GM19397 (cell line): Measurements from ENCODE around the gene ENOX2.
"Not testable (repeated sequence)": the region's sequence is repeated elsewhere in the genome, so short reads cannot be mapped to it uniquely, and the experiment has no call there.

Experiments used
- ATAC-seq: cut with Tn5 transposase; IDR thresholded peaks from one replicate; pipeline ENCODE4 v1.9.1; 2021; ENCODE audit warnings: mild to moderate bottlenecking, moderate library complexity; ENCODE audit not compliant: unreplicated experiment

ENOX2 gene

DNA sequence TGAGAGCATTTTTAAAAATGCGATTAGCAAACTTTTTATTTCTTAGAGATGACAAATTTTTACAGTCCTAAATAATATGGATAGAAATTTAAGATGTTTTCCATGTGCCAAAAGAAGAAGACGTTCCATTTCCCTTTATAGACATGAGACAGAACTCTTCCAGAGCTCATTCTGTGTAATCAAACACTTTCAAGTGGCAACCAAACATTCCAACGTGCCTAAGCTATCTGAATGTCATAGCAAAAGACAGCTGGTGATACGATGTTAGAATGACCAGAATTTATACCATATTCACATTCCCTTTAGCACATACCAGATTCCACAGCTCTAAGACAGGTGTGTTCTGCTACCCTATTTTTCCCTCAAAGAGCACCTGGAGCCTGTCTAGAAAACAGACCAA, 133.2 kb downstream of the ENOX2 start:
- no peak for ATAC-seq

GRCh38 chrX:130758072-130758471, 144.9 kb downstream of the ENOX2 start:
- no peak for ATAC-seq

DNA sequence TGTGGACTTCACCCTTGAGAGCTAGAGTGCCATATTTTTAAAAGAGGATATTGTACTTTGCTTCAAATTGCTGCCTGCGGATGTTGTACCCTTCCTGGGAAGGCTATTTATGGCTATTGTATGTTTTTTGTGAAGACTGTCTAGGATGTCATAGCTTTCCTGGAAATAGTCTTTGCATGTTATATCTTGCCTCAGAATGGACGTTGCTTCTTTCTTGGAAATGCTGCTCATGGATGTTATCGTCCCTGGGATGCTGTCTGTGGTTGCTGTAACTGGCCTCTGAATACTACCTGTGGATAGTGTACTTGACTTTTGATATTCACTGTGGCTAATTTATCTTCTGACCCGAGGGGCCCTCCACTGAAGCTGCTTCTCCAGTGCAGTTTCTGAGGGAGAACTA, 146.8 kb downstream of the ENOX2 start:
- no peak for ATAC-seq

- ATAC-seq, result no peak
Measured at GRCh38 chrX:130754353-130754752, 148.7 kb downstream of the ENOX2 start.

DNA sequence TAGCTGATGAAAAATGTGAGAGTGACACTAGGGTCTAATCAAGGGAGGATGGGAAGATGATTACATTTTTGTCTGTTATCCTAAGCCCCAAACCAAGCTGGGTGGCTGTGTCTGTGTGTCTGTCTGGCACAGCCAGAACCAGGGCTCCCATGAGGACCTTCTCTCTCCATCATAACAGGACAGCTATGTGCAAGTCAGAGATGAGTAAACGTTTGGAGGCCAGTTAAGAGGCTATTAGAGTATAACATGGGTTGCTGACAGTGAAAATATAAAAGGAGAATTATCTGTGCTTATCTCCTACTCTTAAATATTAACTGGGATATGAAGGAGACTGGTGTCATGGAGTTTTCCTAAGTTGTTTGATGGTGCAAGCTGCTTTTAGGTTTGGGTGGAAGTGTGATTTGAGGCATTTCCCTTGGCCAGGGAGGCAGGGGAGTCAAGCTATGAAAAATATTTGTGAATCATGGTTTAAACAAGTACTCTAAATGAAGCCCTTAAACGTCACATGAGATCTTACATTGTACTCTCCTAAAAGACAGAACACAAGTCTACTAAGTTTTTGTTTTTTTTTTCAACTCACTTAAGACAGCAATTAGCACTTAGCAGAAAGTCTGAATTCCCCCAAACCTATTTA, 156.2 kb downstream of the ENOX2 start:
- ATAC-seq, result no peak

DNA sequence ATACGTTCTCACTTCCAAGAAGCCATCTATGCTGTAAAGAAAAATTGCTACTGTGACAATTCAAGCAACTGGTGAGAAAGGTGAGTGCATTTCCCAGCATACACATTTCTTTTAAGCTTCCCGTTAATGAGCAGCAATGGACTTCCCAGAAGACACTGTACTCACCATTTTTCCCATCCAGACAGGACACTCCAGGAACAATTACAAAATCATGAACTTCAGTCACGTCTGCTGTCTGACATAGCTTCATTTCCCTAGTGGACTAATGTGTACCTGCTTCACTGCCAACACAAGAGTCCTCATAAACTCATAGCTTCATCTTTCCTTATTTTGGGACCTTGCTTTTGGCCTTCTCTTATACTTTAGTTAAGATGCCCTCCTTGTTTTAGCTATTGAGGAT, 156.9 kb downstream of the ENOX2 start:
- ATAC-seq, result no peak

DNA sequence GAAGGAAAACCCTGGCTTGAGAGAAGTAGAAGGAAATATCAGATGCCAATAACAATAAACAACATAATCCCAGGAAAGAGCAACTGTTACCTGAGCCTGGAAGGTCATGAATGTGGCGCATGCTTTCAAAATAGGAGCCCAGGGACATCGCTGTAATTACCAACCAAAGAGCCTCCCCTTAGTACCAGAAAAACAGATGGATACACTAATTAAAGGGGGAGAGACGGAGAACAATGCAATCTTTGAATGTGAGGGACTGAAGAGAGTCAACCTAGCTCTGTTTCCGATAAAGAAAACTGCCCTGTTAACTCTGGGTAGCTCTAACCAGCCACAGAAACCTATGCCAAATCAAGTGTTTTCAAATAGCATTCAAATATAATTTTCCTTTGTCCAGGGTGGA, 161.4 kb downstream of the ENOX2 start:
- ATAC-seq, result no peak

GRCh38 chrX:130741151-130741550, 161.9 kb downstream of the ENOX2 start:
- no peak for ATAC-seq

DNA sequence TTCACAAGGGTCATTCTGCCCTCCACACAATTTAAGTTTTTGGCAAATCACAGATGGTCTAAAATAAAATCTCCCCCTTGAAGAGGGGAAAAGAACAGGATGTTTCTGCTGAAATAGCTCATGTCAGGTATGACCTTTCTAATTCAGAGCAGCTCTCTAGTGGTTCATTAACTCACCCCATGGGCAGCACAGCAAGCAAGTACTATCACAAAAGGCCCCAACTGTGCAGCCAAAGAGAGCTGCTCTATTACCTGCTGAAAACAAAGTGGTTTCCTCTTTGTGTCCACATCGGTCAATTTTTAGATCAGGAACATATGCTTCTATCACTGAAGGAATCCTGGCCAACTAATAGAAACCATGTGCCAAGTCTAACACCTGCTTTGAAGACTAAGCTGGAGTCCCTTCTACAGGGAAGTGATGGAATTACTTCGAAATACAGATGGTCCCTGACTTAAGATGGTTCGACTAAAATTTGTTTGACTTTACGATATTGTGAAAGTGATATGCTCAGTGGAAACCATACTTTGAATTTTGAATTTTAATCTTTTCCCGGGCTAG, 164.3 kb downstream of the ENOX2 start:
- no peak for ATAC-seq

DNA sequence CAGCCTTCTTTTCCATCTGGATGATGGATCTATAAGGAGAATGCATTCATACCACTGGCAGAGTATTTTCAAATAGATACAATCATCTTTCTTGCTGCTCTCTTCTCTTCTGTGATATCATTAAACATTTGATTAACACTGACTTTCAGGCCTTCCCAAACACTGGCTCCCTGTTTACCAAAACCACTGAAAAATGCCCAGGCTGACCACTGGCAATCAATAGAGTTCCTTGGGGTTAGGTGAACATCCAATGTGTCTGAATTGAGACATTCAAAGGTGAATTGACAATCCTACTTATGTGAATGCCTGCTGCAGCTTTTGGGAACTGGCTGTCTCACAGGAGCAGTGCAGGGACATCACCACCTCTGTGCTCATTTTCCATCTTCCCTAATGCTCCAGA, 168.3 kb downstream of the ENOX2 start:
- no peak for ATAC-seq

DNA sequence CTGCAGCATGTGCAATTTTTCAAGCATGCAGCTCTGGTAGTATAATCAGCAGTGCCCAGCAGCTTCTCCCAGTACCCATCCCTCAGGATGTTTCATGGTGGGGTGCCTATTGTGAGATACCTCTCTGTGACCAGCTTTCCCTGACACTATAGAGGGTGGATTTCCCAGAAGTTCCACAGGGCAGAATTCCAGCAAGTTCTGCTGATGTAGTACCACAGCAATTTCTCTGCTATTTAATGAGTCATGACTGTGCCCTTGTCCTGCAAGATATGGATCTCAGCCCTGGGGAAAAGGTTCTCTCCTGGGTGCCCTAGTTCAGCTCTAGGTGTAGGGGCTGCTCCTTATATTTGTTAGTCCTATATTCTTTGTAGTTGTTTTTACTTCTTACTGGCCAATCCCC, 174.8 kb downstream of the ENOX2 start:
- no peak for ATAC-seq

DNA sequence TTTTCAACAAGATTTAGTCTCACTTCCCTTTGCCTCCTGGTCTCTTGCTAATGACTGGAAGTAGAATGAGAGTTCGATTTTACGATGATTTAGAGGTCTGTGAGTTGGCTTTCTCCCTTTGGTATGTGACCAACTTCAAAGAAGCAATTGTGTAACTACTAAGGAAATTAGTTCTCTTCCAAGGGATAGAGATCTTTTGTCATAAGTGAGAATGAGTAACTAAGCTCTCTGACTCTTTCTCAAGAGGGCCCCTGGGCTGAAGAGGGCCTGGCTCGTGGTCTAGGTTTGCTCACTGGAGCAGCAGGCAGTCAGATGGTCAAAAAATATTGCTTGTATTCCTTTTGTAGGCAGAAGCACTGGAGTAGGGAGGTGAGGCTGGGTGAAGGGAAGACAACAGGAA, 176.3 kb downstream of the ENOX2 start:
- no peak for ATAC-seq

GRCh38 chrX:130725519-130725918, 177.5 kb downstream of the ENOX2 start:
- no peak for ATAC-seq

- ATAC-seq, result no peak
Measured at GRCh38 chrX:130719413-130719812, 183.6 kb downstream of the ENOX2 start.

GRCh38 chrX:130718137-130718536, 184.9 kb downstream of the ENOX2 start:
- no peak for ATAC-seq

DNA sequence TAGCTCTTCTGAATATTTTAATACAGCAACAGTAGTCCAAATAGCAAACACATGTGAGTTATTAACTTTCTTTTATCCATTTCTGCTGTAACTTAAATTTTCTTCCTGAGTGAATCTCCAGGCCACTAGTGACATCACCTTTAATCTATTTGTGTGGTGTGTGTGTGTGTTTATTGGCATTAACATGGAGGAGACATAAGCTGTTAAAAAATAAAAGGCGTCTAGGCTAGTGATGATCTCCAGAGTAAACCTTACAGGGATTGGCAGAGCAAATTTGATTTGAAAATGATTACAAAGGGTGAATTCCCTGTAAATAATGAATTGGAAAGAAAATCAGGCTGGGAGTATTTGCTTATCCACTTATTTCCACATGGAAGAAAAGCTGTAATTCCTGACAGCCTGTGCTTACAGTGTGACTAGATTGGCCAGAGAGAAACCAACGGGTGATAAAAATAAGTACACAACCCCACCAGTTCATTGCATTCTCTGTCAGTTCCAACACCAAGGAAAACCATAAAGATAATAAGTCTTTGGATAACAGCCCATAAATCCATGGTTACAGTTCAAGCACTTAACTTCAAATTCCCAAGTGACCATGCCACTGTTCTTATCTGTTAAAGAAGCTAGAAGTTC, 186.1 kb downstream of the ENOX2 start:
- ATAC-seq, result no peak

DNA sequence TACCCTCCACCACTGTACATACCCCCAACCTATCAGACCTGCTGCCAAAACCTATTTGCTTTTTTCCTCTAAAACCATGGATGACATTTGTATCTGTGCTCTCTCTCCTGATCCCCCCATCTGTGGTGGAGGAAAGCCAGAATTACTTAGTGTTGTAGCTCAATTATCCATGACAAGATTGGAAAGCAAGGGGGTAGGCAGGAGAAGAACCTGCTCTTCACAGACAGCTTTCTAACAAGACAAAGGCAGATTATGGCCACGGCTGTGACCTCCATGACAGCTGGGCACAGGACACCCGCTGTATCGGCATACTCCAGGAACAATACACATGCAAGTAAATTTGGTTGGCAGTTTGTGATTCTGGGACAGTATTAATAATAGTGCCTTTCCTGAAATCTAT, 186.7 kb downstream of the ENOX2 start:
- no peak for ATAC-seq

GRCh38 chrX:130715299-130715698, 187.7 kb downstream of the ENOX2 start:
- ATAC-seq, result no peak

GRCh38 chrX:130714665-130715064, 188.3 kb downstream of the ENOX2 start:
- no peak for ATAC-seq

DNA sequence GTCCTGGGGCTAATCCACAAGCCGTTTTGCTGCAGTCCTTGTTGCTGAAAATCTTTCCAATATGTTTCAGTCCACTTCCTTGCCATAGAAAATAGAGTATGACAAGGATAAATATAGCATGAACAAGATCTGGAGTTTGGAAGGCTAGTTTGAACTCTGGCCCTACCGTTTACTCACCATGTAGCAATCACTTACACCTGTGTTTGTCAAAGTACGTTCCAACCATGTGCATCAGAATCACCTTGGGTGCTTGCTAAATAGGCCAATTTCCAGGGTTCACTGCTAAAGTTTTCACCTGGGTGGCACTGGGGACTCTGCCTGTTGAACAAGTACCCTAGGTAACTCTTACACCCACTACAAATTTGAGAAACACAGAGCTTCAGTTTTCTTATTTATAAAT, 188.9 kb downstream of the ENOX2 start:
- ATAC-seq, result no peak

DNA sequence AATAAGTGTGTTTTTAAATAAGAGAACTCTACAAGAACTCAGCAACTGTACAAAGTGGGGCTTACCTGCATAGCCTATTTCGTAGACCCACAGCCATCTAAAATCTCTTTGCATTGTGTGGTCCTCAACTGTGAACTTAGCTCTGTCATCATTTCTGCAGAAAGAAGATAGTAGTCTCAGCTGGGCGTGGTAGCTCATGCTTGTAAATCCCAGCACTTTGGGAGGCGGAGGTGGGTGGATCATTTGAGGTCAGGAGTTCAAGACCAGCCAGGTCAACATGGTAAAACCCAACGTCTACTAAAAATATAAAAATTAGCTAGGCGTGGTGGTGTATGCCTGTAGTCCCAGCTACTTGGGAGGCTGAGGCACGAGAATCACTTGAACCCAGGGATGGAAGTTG, 193.8 kb downstream of the ENOX2 start:
- ATAC-seq, result not testable (repeated sequence)

DNA sequence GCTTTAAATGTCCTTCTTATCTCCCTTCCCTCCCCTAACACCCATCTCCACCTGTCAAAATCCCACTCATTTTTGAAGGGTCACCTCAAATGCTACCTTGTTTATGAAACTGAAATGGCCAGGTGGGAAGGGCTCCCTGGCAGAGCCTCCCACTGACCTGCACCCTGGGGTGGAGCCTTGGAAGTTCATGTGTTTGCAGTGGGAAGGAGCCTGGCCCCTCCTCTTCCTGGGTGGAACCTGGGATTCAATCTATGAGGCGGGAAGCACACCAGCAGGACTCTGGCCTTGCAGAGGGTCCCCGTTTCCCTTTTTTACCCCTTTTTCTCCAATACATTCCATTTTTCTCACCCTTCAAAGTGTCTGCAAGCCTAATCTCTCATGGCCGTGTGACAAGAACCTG, 197.4 kb downstream of the ENOX2 start:
- no peak for ATAC-seq
